NCI-H69 (cell line): ENCODE data around the gene ANKHD1.
"Not testable (repeated sequence)": the region's sequence is repeated elsewhere in the genome, so short reads cannot be mapped to it uniquely, and the experiment has no call there.

Experiments used
- DNase-seq: peaks from one replicate; lab custom pipeline; 2025; lab: John Stamatoyannopoulos, UW

The ANKHD1 gene

DNA sequence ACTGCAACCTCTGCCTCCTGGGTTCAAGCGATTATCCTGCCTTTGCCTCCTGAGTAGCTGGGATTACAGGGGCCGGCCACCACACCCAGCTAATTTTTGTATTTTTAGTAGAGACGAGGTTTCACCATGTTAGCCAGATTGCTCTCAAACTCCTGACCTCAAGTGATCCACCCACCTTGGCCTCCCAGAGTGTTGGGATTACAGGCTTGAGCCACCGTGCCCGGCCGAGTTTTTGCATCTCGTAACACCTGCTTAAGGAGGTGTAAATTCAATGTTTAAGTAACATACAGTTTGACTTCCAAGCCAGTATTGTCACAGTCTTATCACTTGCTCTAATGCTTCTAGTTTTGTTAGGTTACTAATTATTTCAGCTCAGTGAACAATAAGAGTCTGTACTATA lies 19.7 kb downstream of the ANKHD1 start:
- not testable (repeated sequence) for DNase-seq

GRCh38 chr5:140423609-140424008 lies 22.0 kb downstream of the ANKHD1 start:
- DNase-seq = no peak

DNA sequence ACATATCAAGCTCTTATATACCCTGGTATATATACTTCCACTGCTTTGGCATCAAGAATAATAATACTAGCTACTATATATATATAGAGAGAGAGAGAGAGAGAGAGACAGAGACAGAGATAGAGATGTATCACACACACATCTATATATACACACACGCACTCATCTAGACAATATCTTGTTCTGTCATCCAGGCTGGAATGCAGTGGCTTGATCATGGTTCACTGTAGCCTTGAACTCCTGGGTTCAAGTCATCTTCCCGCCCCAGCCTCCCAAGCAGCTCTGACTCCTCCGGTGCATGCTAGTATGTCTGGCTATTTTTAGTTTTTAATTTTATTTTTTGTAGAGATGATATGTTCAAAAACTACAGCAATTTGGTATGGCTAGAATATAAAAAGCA lies 22.5 kb downstream of the ANKHD1 start:
- no peak for DNase-seq

DNA sequence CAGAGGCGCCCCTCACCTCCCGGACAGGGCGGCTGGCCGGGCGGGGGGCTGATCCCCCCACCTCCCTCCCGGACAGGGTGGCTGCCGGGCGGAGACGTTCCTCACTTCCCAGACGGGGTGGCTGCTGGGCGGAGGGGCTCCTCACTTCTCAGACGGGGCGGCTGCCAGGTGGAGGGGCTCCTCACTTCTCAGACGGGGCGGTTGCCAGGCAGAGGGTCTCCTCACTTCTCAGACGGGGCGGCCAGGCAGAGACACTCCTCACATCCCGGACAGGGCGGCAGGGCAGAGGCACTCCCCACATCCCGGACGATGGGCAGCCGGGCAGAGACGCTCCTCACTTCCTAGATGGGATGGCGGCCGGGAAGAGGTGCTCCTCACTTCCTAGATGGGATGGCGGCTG lies 26.1 kb downstream of the ANKHD1 start:
- not testable (repeated sequence) for DNase-seq

DNA sequence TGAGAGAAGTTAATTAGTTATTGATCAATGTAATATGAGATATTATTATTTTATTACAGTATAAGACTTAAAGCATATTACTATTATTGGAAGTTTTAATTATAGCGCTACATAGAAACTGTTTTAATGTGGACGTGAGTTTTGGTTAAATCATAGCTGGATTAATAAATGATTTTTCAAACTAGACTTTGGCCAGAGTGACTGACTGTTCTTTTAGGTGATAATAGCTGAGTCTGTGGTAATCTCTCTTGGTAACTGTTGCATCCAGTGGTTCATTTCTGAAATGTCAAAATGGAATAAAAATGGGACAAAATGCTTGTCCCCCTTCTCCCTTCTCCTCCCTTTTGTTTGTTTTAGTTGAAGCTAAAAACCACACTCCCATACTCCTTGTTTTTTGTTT lies 28.1 kb downstream of the ANKHD1 start:
- no peak for DNase-seq

DNA sequence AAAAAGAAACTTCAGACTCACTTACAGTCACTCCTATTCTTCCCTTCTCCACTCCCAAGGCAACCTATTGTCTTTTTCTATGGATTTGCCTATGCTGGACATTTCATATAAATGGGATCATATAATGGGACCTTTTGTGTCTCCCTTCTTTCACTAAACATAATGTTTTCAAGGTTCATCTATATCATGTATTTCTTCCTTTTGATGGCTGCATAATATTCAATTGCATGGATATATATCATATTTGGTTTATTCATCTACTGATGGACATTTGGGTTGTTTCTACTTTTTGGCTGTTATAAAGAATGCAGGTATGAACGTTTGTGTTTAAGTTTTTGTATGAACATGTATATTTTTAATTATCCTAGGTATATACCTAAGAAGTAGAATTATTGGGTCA lies 30.6 kb downstream of the ANKHD1 start:
- no peak for DNase-seq

GRCh38 chr5:140432916-140433315 lies 31.3 kb downstream of the ANKHD1 start:
- DNase-seq = no peak

DNA sequence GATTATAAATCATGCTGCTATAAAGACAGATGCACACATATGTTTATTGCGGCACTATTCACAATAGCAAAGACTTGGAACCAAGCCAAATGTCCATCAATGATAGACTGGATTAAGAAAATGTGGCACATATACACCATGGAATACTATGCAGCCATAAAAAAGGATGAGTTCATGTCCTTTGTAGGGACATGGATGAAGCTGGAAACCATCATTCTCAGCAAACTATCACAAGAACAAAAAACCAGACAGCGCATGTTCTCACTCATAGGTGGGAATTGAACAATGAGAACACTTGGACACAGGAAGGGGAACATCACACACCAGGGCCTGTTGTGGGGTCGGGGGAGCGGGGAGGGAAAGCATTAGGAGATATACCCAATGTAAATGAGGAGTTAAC lies 55.7 kb downstream of the ANKHD1 start:
- not testable (repeated sequence) for DNase-seq

- DNase-seq = no peak
Measured at GRCh38 chr5:140466981-140467742, 65.5 kb downstream of the ANKHD1 start.

DNA sequence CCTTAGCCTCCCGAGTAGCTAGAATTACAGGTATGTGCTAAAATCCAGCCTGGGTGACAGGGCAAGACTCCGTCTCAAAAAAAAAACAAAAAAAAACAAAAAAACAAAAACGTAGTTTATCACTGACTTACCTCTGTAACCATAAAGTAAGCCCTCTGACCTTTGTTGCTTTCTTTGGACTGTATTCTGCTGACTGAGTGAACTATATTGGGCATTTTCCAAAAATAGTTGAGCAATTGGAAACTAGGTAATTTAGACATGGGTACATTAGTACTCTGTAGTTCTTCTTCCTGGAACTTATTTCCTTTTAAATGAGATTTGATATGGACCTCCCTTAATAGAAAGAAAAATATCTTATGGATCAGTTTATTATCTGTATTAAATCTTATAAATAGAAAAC lies 66.6 kb downstream of the ANKHD1 start:
- DNase-seq = no peak

GRCh38 chr5:140469259-140469658 lies 67.6 kb downstream of the ANKHD1 start:
- DNase-seq = no peak

DNA sequence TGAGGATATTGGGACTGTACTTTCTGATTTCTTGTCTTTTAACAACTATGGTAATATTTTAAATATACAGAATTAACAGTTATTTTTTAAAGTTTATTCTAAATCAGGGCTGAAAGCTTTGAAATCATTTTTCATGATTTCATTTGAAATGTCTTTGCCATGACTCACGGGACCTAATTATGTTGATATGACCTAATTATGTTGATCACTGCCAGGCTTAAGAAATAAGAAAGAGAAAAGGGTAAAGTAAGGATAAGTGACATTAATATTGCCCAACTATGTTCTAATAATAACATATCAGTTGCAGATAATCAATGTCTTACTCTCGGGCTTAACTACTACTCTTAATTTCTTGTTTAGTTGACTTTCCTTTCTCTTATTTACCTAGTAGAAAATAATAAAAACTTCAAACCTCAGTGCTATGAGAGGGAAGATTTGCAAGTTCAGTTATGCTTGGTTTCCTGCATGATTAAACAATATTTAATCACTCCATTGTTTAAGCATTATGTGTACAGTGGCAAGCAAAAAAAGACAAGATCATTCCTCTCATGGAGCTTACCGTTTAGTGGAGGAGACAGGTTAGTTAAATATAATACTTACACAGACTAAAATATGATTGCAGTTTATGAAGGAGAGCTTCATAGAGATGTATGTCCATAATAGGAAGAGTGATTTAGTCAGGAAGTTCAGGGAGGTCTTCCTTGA lies 78.8 kb downstream of the ANKHD1 start:
- no peak for DNase-seq

DNA sequence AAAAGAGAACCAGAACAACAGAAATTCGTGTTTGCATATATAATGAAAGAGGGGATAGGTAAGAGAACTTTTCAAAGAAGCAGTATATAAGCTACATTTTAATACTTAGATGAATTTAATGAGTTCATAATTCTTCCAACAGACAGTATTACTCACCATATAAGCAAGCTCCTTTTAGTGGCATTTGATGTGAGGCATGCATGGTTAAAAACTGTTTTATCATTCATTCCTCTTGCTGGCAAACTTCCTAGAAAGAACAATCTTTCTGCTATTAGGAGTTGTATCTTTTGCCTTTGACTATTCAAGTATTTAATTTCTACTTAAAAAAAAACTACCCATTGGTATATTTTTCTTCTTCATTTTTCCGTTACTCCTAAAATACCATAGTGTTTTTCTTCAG lies 80.1 kb downstream of the ANKHD1 start:
- DNase-seq = no peak

GRCh38 chr5:140483055-140483454 lies 81.4 kb downstream of the ANKHD1 start:
- no peak for DNase-seq

DNA sequence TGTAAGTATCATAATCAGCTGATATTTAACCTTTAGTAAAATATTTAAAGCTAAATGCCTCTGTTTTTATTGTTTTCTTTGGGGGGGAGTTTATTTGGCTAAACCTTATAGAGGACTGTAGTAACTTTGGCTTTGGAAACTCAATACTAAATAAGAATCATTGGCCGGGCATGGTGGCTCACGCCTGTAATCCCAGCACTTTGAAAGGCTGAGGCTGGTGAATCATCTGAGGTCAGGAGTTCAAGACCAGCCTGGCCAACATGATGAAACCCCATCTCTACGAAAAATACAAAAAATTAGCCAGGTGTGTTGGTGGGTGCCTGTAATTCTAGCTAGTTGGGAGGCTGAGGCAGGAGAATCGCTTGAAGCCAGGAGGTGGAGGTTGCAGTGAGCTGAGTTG lies 86.5 kb downstream of the ANKHD1 start:
- not testable (repeated sequence) for DNase-seq

GRCh38 chr5:140488914-140489313 lies 87.3 kb downstream of the ANKHD1 start:
- DNase-seq = no peak

GRCh38 chr5:140497897-140498296 lies 96.3 kb downstream of the ANKHD1 start:
- no peak for DNase-seq

DNA sequence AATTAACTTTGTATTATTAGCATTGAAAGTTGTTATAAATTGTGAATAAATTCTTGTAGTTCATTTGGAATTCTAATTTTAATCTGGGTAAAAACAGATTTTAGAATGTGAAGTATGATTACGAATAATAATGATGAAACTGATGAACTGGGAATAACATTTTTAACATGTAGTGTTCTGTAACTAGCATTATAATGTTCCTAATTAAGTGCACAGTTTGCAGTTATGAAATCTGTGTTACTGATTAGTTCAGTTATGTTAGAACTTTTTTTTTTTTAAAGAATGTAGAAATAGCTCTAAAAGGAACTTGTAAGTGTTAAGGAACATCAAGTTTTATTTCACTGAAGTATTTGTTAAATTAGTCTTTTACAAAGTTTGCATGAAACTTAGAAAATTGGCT lies 97.0 kb downstream of the ANKHD1 start:
- no peak for DNase-seq

GRCh38 chr5:140502834-140503233 lies 101.2 kb downstream of the ANKHD1 start:
- no peak for DNase-seq

- DNase-seq = no peak
Measured at GRCh38 chr5:140509898-140510297, 108.3 kb downstream of the ANKHD1 start.

- DNase-seq = no peak
Measured at GRCh38 chr5:140513124-140513523, 111.5 kb downstream of the ANKHD1 start.

DNA sequence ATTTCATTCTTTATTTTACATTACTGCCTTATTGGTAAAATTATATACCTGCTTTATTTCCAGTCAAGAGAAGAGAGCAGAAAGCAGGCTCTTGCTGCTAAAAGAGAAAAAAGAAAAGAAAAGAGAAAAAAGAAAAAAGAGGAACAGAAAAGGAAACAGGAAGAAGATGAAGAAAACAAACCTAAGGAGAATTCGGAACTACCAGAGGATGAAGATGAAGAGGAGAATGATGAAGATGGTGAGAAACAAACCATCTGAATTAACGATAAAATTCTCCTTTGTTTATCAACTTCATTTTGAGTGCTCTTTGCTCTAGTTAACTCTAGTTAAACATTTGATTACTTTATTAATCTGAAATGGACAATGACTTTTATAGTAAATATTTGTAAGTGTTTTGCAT lies 122.4 kb downstream of the ANKHD1 start:
- DNase-seq = no peak

DNA sequence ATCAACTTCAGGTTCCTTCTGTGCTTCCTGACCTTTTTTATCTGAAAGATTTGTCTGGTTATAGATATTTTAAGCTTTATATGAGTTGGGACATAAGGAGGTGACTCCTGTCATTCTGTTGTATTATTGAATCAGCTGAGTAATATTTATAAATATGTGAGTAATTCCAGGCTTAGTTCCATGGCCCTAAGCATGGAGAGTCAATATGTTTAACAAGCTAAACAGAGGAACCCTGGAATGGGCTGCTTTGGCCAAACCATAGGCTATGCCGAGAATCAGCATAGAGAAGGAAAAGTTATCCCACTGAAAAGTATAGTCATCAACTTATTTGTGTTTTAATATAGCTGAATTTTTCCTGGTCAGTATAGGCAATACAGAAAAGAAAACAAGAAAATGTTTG lies 138.6 kb downstream of the ANKHD1 start:
- DNase-seq = no peak

DNA sequence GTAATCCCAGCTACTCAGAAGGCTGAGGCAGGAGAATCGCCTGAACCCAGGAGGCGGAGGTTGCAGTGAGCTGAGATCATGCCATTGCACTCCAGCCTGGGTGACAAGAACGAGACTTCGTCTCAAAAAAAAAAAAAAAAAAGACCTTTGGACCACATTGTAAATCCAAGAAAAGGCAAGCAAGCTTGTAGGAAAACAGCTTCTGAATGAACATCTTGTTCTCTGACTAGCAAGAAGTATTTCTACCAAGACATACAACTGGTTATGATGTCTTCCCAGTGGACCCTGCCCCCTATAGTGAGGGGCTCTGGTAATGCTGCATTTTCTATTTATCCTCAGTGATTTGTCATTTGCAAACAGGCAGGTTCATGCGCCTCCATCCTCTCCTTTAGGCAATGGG lies 141.3 kb downstream of the ANKHD1 start:
- no peak for DNase-seq
